Measurements from ENCODE around the gene SACM1L.

GRCh38 chr3:45765958-45766357 lies 76.8 kb downstream of the SACM1L start:
- no peak for TF ChIP-seq CTCF (IDR thresholded peaks at IDR 0.05)
- no peak for TF ChIP-seq POLR2A (IDR thresholded peaks at IDR 0.05)

All from heart left ventricle (tissue), 13 donors.